Peyer's patch (tissue), 4 donors: Measurements from ENCODE around the gene MAP7D1.

Source experiments
- CTCF ChIP-seq, 6 experiments: fragments of 450-650 bp in 4 of 6; fragments of 200-600 bp in 2 of 6; sonication (generic) in 1 of 6; IDR thresholded peaks; one replicate each; pipeline ENCODE4 v1.5.1; 2017 to 2019; ENCODE audit warnings: antibody characterized with exemption in 6 of 6, mild to moderate bottlenecking in 3 of 6, moderate library complexity in 1 of 6
- POLR2A ChIP-seq, 2 donors: fragments of 450-650 bp; IDR thresholded peaks; one replicate each; pipeline ENCODE4 v1.5.1; 2017; ENCODE audit warnings: antibody characterized with exemption in 2 of 2, mild to moderate bottlenecking in 2 of 2, moderate library complexity in 2 of 2

- TF ChIP-seq CTCF (IDR thresholded peaks at IDR 0.05): no peak
- no peak for TF ChIP-seq POLR2A (IDR thresholded peaks at IDR 0.05)
These were observed 48.6 kb upstream of the MAP7D1 start for GRCh38 chr1:36107394-36107793.
